ENCODE data around the gene LRRC42.
"Not testable (repeated sequence)": the region's sequence is repeated elsewhere in the genome, so short reads cannot be mapped to it uniquely, and the experiment has no call there.

LRRC42 gene

GRCh38 chr1:54002544-54003248, 56.5 kb downstream of the LRRC42 start:
- Histone ChIP-seq H3K4me2 (ENCODE audit: low read length, poor library complexity, severe bottlenecking) (no peak overlapping the region), H4K8ac (ENCODE audit: low read length) (no peak overlapping the region), H2BK5ac (ENCODE audit: low read depth, low read length, poor library complexity, severe bottlenecking) (no peak overlapping the region), H3K36me3 (ENCODE audit: control insufficient read depth in 1 of 2, insufficient read depth in 2 of 2, low read depth in 1 of 2, low read length in 2 of 2) (no peaks in the 10 kb centered on the region), H2BK15ac (ENCODE audit: low read depth, poor library complexity, severe bottlenecking) (no peak overlapping the region), H3K27me3 (ENCODE audit: control insufficient read depth in 1 of 2, insufficient read depth in 1 of 2, low read length in 2 of 2) (peaks cover 23 to 31% of the 10 kb centered on the region in 2 experiments), H2BK12ac (ENCODE audit: low read length in 2 of 2) (no peak overlapping the region), H3K14ac (ENCODE audit: low read length in 2 of 2) (no peak overlapping the region), H2AK5ac (ENCODE audit: low read length, severe bottlenecking) (no peak overlapping the region), H3K79me1 (replicated peaks; ENCODE audit: low read length, poor library complexity, severe bottlenecking) (no peaks in the 10 kb centered on the region), H2BK120ac (ENCODE audit: low read depth, low read length) (no peak overlapping the region), H2AFZ (ENCODE audit: low read depth, low read length) (no peak overlapping the region), H3K4me1 (ENCODE audit: control insufficient read depth, insufficient read depth, low read depth, low read length) (no peaks in the 10 kb centered on the region), H3K23ac (ENCODE audit: low read length in 2 of 2) (no peak overlapping the region), H3K9me3 (ENCODE audit: control insufficient read depth, low read length) (no peaks in the 10 kb centered on the region), H3K4me3 (ENCODE audit: insufficient read depth in 1 of 2, low read depth in 1 of 2, low read length in 2 of 2) (no peak overlapping the region), H4K91ac (ENCODE audit: low read length) (no peak overlapping the region), H3K27ac (ENCODE audit: low read length, poor library complexity, severe bottlenecking) (no peak overlapping the region), H3K9ac (ENCODE audit: low read length) (no peak overlapping the region), H3K18ac (ENCODE audit: low read depth in 1 of 2, low read length in 2 of 2) (no peak overlapping the region), H3K4ac (ENCODE audit: low read depth in 1 of 2, low read length in 2 of 2) (no peak overlapping the region)
- WGBS: 56% methylated on average over 9 of the region's 9 CpGs
- DNase-seq: no peak

- Histone ChIP-seq H3K9me3 (ENCODE audit: control insufficient read depth, low read length) (no peaks in the 10 kb centered on the region), H3K27ac (ENCODE audit: low read length, poor library complexity, severe bottlenecking) (no peak overlapping the region), H3K9ac (ENCODE audit: low read length) (no peak overlapping the region), H4K8ac (ENCODE audit: low read length) (no peak overlapping the region), H3K4ac (ENCODE audit: low read depth in 1 of 2, low read length in 2 of 2) (no peak overlapping the region), H3K18ac (ENCODE audit: low read depth in 1 of 2, low read length in 2 of 2) (no peak overlapping the region), H3K4me1 (ENCODE audit: control insufficient read depth, insufficient read depth, low read depth, low read length) (no peaks in the 10 kb centered on the region), H2AFZ (ENCODE audit: low read depth, low read length) (no peak overlapping the region), H2BK120ac (ENCODE audit: low read depth, low read length) (no peak overlapping the region), H2AK5ac (ENCODE audit: low read length, severe bottlenecking) (no peak overlapping the region), H3K14ac (ENCODE audit: low read length in 2 of 2) (no peak overlapping the region), H3K27me3 (ENCODE audit: control insufficient read depth in 1 of 2, insufficient read depth in 1 of 2, low read length in 2 of 2) (peaks cover 23 to 37% of the 10 kb centered on the region in 2 experiments), H3K4me2 (ENCODE audit: low read length, poor library complexity, severe bottlenecking) (no peak overlapping the region), H3K4me3 (ENCODE audit: insufficient read depth in 1 of 2, low read depth in 1 of 2, low read length in 2 of 2) (no peak overlapping the region), H3K23ac (ENCODE audit: low read length in 2 of 2) (no peak overlapping the region), H2BK5ac (ENCODE audit: low read depth, low read length, poor library complexity, severe bottlenecking) (no peak overlapping the region), H3K79me1 (replicated peaks; ENCODE audit: low read length, poor library complexity, severe bottlenecking) (no peaks in the 10 kb centered on the region), H2BK15ac (ENCODE audit: low read depth, poor library complexity, severe bottlenecking) (no peak overlapping the region), H2BK12ac (ENCODE audit: low read length in 2 of 2) (no peak overlapping the region), H4K91ac (ENCODE audit: low read length) (no peak overlapping the region), H3K36me3 (ENCODE audit: control insufficient read depth in 1 of 2, insufficient read depth in 2 of 2, low read depth in 1 of 2, low read length in 2 of 2) (no peaks in the 10 kb centered on the region)
- no peak for DNase-seq
- 86% methylated on average over 12 of the region's 12 CpGs for WGBS
Measured at GRCh38 chr1:54003249-54003646, 57.1 kb downstream of the LRRC42 start.

DNA sequence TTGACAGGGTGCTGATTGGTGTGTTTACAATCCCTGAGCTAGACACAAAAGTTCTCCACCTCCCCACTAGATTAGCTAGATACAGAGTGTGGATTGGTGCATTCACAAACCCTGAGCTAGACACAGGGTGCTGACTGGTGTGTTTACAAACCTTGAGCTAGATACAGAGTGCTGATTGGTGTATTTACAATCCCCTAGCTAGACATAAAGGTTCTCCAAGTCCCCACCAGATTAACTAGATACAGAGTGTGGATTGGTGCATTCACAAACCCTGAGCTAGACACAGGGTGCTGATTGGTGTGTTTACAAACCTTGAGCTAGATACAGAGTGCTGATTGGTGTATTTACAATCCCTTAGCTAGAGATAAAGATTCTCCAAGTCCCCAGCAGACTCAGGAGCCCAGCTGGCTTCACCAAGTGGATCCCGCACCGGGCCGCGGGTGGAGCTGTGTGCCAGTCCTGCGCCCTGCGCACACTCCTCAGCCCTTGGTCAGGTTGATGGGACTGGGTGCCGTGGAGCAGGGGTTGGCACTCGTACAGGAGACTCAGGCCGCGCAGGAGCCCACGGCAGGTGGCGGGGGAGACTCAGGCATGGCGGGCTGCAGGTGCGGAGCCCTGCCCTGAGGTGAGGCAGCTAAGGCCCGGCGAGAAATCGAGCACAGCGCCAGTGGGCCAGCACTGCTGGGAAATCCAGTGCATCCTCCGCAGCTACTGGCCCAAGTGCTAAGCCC, 57.8 kb downstream of the LRRC42 start:
- peaks cover 23 to 44% of the 10 kb centered on the region in 2 experiments for H3K27me3 ChIP-seq (ENCODE audit: control insufficient read depth in 1 of 2, insufficient read depth in 1 of 2, low read length in 2 of 2)
- not testable (repeated sequence) for H3K9me3 ChIP-seq (ENCODE audit: control insufficient read depth, low read length); H3K18ac ChIP-seq (ENCODE audit: low read depth in 1 of 2, low read length in 2 of 2); DNase-seq; H4K91ac ChIP-seq (ENCODE audit: low read length); H3K79me1 ChIP-seq (replicated peaks; ENCODE audit: low read length, poor library complexity, severe bottlenecking); H2BK15ac ChIP-seq (ENCODE audit: low read depth, poor library complexity, severe bottlenecking); H3K14ac ChIP-seq (ENCODE audit: low read length in 2 of 2); H2AK5ac ChIP-seq (ENCODE audit: low read length, severe bottlenecking); H2BK12ac ChIP-seq (ENCODE audit: low read length in 2 of 2); H4K8ac ChIP-seq (ENCODE audit: low read length); H3K27ac ChIP-seq (ENCODE audit: low read length, poor library complexity, severe bottlenecking); H3K23ac ChIP-seq (ENCODE audit: low read length in 2 of 2); H2BK5ac ChIP-seq (ENCODE audit: low read depth, low read length, poor library complexity, severe bottlenecking); H3K4me1 ChIP-seq (ENCODE audit: control insufficient read depth, insufficient read depth, low read depth, low read length); H3K9ac ChIP-seq (ENCODE audit: low read length); H3K4me2 ChIP-seq (ENCODE audit: low read length, poor library complexity, severe bottlenecking); H3K4me3 ChIP-seq (ENCODE audit: insufficient read depth in 1 of 2, low read depth in 1 of 2, low read length in 2 of 2); H2AFZ ChIP-seq (ENCODE audit: low read depth, low read length); H3K4ac ChIP-seq (ENCODE audit: low read depth in 1 of 2, low read length in 2 of 2); H2BK120ac ChIP-seq (ENCODE audit: low read depth, low read length); H3K36me3 ChIP-seq (ENCODE audit: control insufficient read depth in 1 of 2, insufficient read depth in 2 of 2, low read depth in 1 of 2, low read length in 2 of 2)
- WGBS: 90% methylated on average over 18 of the region's 19 CpGs

GRCh38 chr1:54004481-54005049, 58.4 kb downstream of the LRRC42 start:
- H2BK5ac ChIP-seq (ENCODE audit: low read depth, low read length, poor library complexity, severe bottlenecking): no peak overlapping the region
- H2AFZ ChIP-seq (ENCODE audit: low read depth, low read length): no peak overlapping the region
- no peak for DNase-seq
- no peaks in the 10 kb centered on the region for H3K79me1 ChIP-seq (replicated peaks; ENCODE audit: low read length, poor library complexity, severe bottlenecking)
- no peaks in the 10 kb centered on the region for H3K4me1 ChIP-seq (ENCODE audit: control insufficient read depth, insufficient read depth, low read depth, low read length)
- H3K14ac ChIP-seq (ENCODE audit: low read length in 2 of 2): no peak overlapping the region
- no peak overlapping the region for H3K18ac ChIP-seq (ENCODE audit: low read depth in 1 of 2, low read length in 2 of 2)
- peaks cover 26 to 50% of the 10 kb centered on the region in 2 experiments for H3K27me3 ChIP-seq (ENCODE audit: control insufficient read depth in 1 of 2, insufficient read depth in 1 of 2, low read length in 2 of 2)
- no peak overlapping the region for H3K4me3 ChIP-seq (ENCODE audit: insufficient read depth in 1 of 2, low read depth in 1 of 2, low read length in 2 of 2)
- no peak overlapping the region for H4K91ac ChIP-seq (ENCODE audit: low read length)
- no peak overlapping the region for H3K4ac ChIP-seq (ENCODE audit: low read depth in 1 of 2, low read length in 2 of 2)
- H3K9me3 ChIP-seq (ENCODE audit: control insufficient read depth, low read length): no peaks in the 10 kb centered on the region
- no peak overlapping the region for H2BK12ac ChIP-seq (ENCODE audit: low read length in 2 of 2)
- no peaks in the 10 kb centered on the region for H3K36me3 ChIP-seq (ENCODE audit: control insufficient read depth in 1 of 2, insufficient read depth in 2 of 2, low read depth in 1 of 2, low read length in 2 of 2)
- no peak overlapping the region for H2BK15ac ChIP-seq (ENCODE audit: low read depth, poor library complexity, severe bottlenecking)
- H3K4me2 ChIP-seq (ENCODE audit: low read length, poor library complexity, severe bottlenecking): no peak overlapping the region
- no peak overlapping the region for H2BK120ac ChIP-seq (ENCODE audit: low read depth, low read length)
- no peak overlapping the region for H3K9ac ChIP-seq (ENCODE audit: low read length)
- H3K27ac ChIP-seq (ENCODE audit: low read length, poor library complexity, severe bottlenecking): no peak overlapping the region
- no peak overlapping the region for H3K23ac ChIP-seq (ENCODE audit: low read length in 2 of 2)
- no peak overlapping the region for H4K8ac ChIP-seq (ENCODE audit: low read length)
- 97% methylated on average over 26 of the region's 27 CpGs for WGBS
- H2AK5ac ChIP-seq (ENCODE audit: low read length, severe bottlenecking): no peak overlapping the region

Data from mesenchymal stem cell (in vitro differentiated cells and primary cell).